Uterus (tissue), 4 donors: ENCODE measurements around the gene IQCB1. TPM values are rescaled to one million over a fixed set of nuclear protein-coding genes. Genes with fewer than 3 reads are reported as not detected.
A peak's percentile ranks its signal among the peaks of the same experiment; 100 is the strongest.
"Not testable (repeated sequence)": the region's sequence is repeated elsewhere in the genome, so short reads cannot be mapped to it uniquely, and the experiment has no call there.

Experiments
- DNase-seq, 2 donors: peaks; one replicate each; pipeline ENCODE4 v3.0.0-alpha.2; 2019 to 2020
- H3K27ac ChIP-seq, 2 donors: fragments of 200-600 bp; sonication (generic); 1 replicate in 1 of 2; 2 replicates in 1 of 2; pipeline ENCODE4 v1.5.1; 2016 to 2018
- H3K27me3 ChIP-seq, 2 donors: fragments of 200-600 bp; sonication (generic); one replicate each; pipeline ENCODE4 v1.5.1; 2018 to 2019; ENCODE audit warnings: control low read depth in 1 of 2
- H3K36me3 ChIP-seq, 2 donors: fragments of 200-600 bp; sonication (generic); one replicate each; pipeline ENCODE4 v1.5.1; 2019; ENCODE audit warnings: control low read depth in 1 of 2
- H3K4me1 ChIP-seq, 2 donors: fragments of 200-600 bp; sonication (generic); one replicate each; pipeline ENCODE4 v1.5.1; 2018 to 2019; ENCODE audit warnings: control low read depth in 1 of 2
- H3K4me3 ChIP-seq, 2 donors: fragments of 200-600 bp; sonication (generic); 1 replicate in 1 of 2; 2 replicates in 1 of 2; pipeline ENCODE4 v1.5.1; 2018 to 2019; ENCODE audit warnings: mild to moderate bottlenecking in 1 of 2
- H3K9me3 ChIP-seq, 2 donors: fragments of 200-600 bp; sonication (generic); one replicate each; pipeline ENCODE4 v1.5.1; 2019; ENCODE audit warnings: control low read depth in 1 of 2
- POLR2A ChIP-seq, 2 donors: fragments of 450-650 bp; IDR thresholded peaks; one replicate each; pipeline ENCODE4 v1.6.1; 2016; ENCODE audit warnings: antibody characterized with exemption in 2 of 2, mild to moderate bottlenecking in 1 of 2, moderate library complexity in 1 of 2
- intact Hi-C: fragments of 100-400 bp; cut with DNase I; formaldehyde crosslinking; loops from one replicate; pipeline ENCODE4 v1.15.1; 2023; ENCODE audit warnings: low total_unique reads
- total RNA-seq, 4 donors: library from RNA; depleted of rRNA in 3 of 4; stranded (reverse); fragments of >200 nt in 3 of 4; gene quantifications; one replicate each; pipeline versions ENCODE4 v1.1.0 to v1.2.4, GENCODE V29; 2014 to 2023
- TF ChIP-seq, protein P1 (sequence below), 4 experiments: fragments of 200-600 bp in 2 of 4; fragments of 450-650 bp in 2 of 4; sonication (generic) in 2 of 4; IDR thresholded peaks; one replicate each; pipeline ENCODE4 v1.5.1; 2016 to 2019; ENCODE audit warnings: antibody characterized with exemption in 4 of 4, mild to moderate bottlenecking in 2 of 4, moderate library complexity in 1 of 4
- donor health status: DM: yes; HTN: yes; CAD: no.

IQCB1 gene
- total RNA-seq, 4 donors from 2014 or later = 17.9 to 69.4 (median 37.7) TPM

DNA sequence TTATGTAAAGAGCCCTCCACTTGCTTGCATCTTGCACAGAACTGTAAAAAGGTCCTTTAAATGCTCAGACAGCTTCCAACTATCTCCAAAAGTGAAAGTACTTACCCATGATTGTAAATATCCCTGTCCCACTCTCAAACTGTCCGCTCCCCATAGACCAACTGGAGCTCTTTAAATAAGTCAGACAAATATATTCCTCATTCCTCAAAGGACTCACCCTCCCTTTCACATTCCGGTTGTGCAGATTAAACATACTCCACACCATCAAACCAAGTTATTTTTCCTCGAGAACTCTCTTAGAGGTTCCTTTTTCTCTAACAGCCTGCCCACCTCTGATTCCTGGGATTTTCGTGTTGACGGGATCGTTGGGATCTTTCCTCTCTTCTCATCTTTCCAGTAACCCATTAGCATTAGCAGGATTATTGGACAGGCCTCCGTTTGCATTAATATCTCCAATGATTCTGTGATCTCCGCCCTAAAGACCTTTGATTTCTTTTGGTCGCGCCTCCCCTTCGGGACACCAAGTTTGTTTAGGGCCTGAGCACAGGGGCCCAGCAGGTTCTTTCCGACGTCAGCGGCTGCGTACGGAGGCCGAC lies 86.1 kb downstream of the IQCB1 start:
- Histone ChIP-seq H3K4me1 (peaks cover 0 to 7% of the 10 kb centered on the region in 2 donors), H3K27me3 (no peaks in the 10 kb centered on the region), H3K36me3 (no peaks in the 10 kb centered on the region), H3K27ac (peak overlapping the region; percentile 67 to 75), H3K9me3 (no peaks in the 10 kb centered on the region), H3K4me3 (peak overlapping the region; percentile 59 to 75)
- intact Hi-C loops = no loop called here
- DNase-seq = no peak
- TF ChIP-seq POLR2A (IDR thresholded peaks at IDR 0.05) = no peak
- TF ChIP-seq, protein P1, sequence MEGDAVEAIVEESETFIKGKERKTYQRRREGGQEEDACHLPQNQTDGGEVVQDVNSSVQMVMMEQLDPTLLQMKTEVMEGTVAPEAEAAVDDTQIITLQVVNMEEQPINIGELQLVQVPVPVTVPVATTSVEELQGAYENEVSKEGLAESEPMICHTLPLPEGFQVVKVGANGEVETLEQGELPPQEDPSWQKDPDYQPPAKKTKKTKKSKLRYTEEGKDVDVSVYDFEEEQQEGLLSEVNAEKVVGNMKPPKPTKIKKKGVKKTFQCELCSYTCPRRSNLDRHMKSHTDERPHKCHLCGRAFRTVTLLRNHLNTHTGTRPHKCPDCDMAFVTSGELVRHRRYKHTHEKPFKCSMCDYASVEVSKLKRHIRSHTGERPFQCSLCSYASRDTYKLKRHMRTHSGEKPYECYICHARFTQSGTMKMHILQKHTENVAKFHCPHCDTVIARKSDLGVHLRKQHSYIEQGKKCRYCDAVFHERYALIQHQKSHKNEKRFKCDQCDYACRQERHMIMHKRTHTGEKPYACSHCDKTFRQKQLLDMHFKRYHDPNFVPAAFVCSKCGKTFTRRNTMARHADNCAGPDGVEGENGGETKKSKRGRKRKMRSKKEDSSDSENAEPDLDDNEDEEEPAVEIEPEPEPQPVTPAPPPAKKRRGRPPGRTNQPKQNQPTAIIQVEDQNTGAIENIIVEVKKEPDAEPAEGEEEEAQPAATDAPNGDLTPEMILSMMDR (IDR thresholded peaks at IDR 0.05) = no peak

DNA sequence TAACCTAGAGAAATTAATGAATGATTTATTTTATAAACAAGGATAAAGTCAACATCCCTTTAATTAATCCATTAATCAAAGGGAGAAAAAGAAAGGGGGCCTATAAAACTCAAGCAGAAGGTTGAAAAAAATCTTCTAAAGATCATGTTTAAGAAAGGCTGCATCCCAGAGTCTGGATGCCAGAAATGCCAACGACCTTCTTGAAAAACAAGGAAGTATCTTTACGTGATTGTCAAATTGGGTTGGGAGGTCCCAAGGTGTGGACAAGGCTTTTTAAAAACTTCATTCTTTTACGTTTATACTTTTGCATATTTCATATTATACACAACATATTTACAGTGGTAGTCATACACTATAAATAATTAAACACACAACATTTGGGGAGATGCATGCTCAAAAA lies 86.9 kb downstream of the IQCB1 start:
- intact Hi-C loops = no loop called here
- no peak for DNase-seq
- Histone ChIP-seq H3K27ac (no peak overlapping the region), H3K4me3 (peak overlapping the region in 1 of 2 donors; percentile 59), H3K27me3 (no peaks in the 10 kb centered on the region), H3K9me3 (no peaks in the 10 kb centered on the region), H3K4me1 (peaks cover 0 to 7% of the 10 kb centered on the region in 2 donors), H3K36me3 (no peaks in the 10 kb centered on the region)
- TF ChIP-seq, protein P1 (IDR thresholded peaks at IDR 0.05) = no peak
- TF ChIP-seq POLR2A (IDR thresholded peaks at IDR 0.05) = no peak

GRCh38 chr3:121743106-121743505 lies 91.8 kb downstream of the IQCB1 start:
- intact Hi-C loops, H3K27me3 ChIP-seq, H3K4me3 ChIP-seq, H3K36me3 ChIP-seq, H3K9me3 ChIP-seq, H3K4me1 ChIP-seq, DNase-seq, H3K27ac ChIP-seq: not testable (repeated sequence)

DNA sequence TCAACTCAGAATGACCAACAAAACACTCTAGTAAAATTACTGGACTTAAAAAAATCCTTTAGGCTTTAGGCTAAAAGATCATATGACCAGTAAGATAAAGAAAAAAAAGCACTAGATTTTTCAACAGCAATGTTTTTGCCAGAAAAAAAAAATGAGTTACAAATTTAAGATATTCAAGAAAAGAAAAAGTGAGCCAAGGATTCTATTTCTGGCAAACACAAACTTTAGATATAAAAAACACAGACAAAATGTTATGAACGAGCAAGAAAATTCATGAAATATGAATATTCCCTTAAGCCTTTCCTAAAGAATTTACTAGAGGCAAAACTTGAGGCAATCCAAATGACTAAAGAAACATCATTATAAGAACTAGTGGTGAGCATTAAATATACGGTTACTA lies 94.0 kb downstream of the IQCB1 start:
- Histone ChIP-seq H3K27me3 (no peaks in the 10 kb centered on the region), H3K4me1 (no peaks in the 10 kb centered on the region), H3K27ac (no peak overlapping the region), H3K4me3 (no peak overlapping the region), H3K9me3 (no peaks in the 10 kb centered on the region), H3K36me3 (no peaks in the 10 kb centered on the region)
- TF ChIP-seq, protein P1 (IDR thresholded peaks at IDR 0.05) = no peak
- no peak for TF ChIP-seq POLR2A (IDR thresholded peaks at IDR 0.05)
- intact Hi-C loops = no loop called here
- DNase-seq = no peak

- no peaks in the 10 kb centered on the region for H3K27me3 ChIP-seq
- no peak overlapping the region for H3K4me3 ChIP-seq
- no peak for DNase-seq
- intact Hi-C loops = no loop called here
- no peak overlapping the region for H3K27ac ChIP-seq
- H3K9me3 ChIP-seq = no peaks in the 10 kb centered on the region
- H3K4me1 ChIP-seq = no peaks in the 10 kb centered on the region
- H3K36me3 ChIP-seq = no peaks in the 10 kb centered on the region
- TF ChIP-seq POLR2A (IDR thresholded peaks at IDR 0.05) = no peak
- TF ChIP-seq, protein P1 (IDR thresholded peaks at IDR 0.05) = no peak
Observed at GRCh38 chr3:121739902-121740301, 95.0 kb downstream of the IQCB1 start.

GRCh38 chr3:121737644-121738043 lies 97.2 kb downstream of the IQCB1 start:
- Histone ChIP-seq H3K9me3 (no peaks in the 10 kb centered on the region), H3K36me3 (no peaks in the 10 kb centered on the region), H3K27ac (no peak overlapping the region), H3K27me3 (no peaks in the 10 kb centered on the region), H3K4me1 (no peaks in the 10 kb centered on the region), H3K4me3 (no peak overlapping the region)
- DNase-seq = no peak
- TF ChIP-seq POLR2A (IDR thresholded peaks at IDR 0.05) = no peak
- TF ChIP-seq, protein P1 (IDR thresholded peaks at IDR 0.05) = no peak
- intact Hi-C loops = no loop called here
